GM19438 (cell line): ENCODE results near the gene ARHGEF28.

Experiments used
- ATAC-seq: cut with Tn5 transposase; IDR thresholded peaks from one replicate; pipeline ENCODE4 v1.9.1; 2021; ENCODE audit warnings: low read depth; ENCODE audit not compliant: unreplicated experiment

Gene ARHGEF28

DNA sequence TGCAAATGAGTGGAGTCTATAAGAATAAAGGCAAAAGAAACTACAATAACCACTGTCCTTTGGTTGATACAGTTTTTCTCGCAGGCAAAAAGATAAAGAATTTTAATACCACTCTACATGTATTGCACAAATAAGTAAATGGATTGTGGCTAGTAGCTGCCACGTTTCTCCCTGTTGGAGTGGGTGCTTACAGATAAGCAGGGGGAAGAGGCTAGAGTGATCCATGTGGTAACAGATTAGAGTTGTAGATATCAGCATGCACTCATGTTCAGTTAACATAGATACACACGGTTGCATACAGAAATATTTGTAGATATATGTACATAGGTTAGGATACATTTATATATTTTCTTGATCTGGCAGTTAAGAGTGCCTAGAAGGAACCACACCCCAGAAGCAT, 179.5 kb downstream of the ARHGEF28 start:
- ATAC-seq, result no peak

DNA sequence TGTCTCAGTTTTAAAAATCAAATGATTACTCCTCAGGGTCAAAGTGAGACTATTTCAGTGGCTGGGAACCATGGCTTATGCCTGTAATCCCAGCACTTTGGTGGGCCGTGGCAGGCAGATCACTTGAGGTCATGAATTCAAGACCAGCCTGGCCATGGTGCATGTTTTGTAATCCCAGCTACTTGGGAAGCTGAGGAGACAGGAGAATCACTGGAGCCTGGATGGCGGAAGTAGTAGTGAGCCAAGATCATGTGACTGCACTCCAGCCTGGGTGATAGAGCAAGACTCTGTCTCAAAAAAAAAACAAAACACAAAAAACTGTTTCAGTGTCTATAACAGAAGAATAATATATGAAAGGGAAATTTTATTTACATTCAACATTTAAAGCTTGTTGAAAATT, 182.9 kb downstream of the ARHGEF28 start:
- no peak for ATAC-seq

DNA sequence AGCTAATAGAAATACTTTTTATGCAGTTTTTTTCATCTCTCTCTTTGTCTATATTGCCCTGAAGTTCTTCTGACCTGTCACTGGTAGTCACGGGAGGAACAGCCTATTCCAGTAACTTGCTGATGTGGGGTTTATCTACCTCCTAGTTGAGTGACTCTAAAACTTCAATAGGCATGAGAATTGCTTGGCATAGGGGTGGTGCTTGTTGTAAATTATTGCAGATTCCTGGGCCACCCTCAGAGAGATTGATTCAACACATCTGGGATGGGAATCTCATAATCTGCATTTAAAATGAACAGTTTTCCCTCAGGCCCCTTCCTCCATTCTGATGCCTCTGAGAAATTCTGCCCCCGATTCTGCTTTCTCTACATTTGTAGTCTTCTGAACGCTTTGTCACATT, 184.4 kb downstream of the ARHGEF28 start:
- no peak for ATAC-seq

GRCh38 chr5:73812457-73812856, 186.5 kb downstream of the ARHGEF28 start:
- ATAC-seq, result no peak

DNA sequence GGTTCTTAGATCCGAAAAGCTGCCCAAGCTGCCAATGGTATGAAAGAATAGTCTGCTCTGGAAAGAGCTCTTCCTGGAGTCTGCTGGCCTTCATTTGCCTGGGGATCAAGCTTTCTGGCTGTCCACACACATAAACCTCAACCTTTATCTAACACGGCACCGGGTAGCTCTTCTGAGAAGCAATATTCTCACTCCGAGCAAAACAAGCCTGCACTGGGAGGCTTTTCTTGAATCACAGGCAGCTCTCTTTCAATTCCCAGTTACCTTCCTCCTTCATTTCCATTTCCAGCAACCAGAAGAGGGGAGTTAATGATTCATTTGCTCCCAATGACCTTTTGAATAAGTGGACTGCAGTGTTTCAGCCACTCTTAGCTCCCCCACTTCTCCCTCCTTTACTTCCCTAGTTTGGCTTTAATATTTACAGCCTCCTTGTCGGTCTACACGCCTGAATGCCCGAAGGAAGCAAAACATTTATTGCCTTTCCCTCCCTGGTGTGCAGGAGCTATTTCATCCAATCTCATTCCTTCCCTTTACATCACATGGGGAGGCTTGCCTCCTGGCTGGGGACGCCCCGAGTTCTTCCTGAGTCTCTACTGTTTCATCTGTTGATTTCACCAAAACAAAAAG, 187.1 kb downstream of the ARHGEF28 start:
- ATAC-seq, result no peak

DNA sequence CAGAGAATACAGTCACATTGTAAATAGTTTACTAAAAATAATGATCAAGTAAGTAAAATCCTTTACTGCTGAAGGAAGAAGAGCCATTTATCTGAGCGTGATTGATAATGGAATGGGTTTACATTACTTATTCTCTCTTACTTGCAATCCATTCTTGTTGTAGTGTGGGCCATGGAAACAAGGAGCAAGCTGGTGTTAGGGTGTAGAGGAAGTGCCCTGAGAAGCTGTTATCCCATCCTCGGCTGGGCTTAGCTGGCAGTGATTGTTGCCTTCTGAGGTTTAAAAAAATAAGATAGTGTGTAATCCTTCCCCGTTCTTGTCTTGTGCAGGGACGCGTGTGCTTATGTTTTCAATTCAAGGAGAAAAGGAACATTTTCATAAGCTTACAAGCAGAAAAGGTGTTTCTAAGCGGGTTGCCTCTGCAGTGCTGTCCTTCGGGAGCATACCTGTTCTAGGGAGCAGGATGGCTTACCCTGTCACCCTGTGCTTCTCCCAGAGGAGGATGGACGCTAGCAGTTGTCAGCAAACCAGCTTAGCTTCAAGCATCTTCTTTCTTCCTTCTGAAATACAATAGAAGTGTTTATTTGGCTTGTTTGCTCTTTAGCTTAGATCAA, 188.3 kb downstream of the ARHGEF28 start:
- ATAC-seq, result no peak

- no peak for ATAC-seq
These were observed 189.6 kb downstream of the ARHGEF28 start for GRCh38 chr5:73815631-73816030.

GRCh38 chr5:73816656-73817420, 190.8 kb downstream of the ARHGEF28 start:
- no peak for ATAC-seq

- no peak for ATAC-seq
These were observed 192.4 kb downstream of the ARHGEF28 start for GRCh38 chr5:73818357-73818756.

- ATAC-seq, result no peak
These were observed 194.3 kb downstream of the ARHGEF28 start for GRCh38 chr5:73820326-73820725.

GRCh38 chr5:73821003-73821402, 195.0 kb downstream of the ARHGEF28 start:
- ATAC-seq, result no peak

- no peak for ATAC-seq
These were observed 196.4 kb downstream of the ARHGEF28 start for GRCh38 chr5:73822278-73822988.

DNA sequence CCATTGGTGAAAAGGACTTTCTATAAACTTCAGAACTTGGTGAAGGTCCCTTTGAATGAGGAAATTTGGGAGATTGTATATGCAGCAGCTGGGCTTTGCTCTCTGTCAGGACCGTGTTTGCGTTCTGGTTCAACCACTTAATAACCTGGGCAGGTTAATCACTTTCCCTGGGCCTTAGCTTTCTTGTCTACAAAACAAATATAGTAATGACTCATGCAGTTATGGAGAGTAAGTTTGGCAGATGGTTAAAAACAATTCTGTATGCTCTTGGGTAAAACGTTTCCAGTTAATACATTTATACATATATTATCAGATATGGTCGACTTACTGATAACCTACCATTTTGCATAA, 197.0 kb downstream of the ARHGEF28 start:
- no peak for ATAC-seq

GRCh38 chr5:73823508-73823925, 197.5 kb downstream of the ARHGEF28 start:
- ATAC-seq, result no peak

DNA sequence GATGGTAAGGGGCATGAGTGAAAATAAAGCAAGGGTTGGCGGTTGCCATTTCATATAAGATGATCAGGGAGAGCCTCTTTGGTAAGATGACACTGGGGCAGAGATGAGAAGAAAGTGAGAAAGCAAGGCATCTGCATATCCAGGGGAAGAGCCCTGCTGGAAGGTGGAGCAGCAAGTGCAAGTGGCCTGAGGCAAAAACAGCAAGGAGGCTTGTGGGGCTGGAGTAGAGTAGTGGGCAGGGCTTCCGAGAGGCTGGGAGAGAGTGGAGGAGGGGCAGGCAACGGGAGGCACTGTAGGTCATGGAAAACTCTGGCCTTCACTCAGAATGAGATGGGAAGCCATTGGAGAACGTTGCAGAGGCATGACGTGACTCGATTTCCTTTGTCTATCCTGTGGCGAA, 199.2 kb downstream of the ARHGEF28 start:
- ATAC-seq, result no peak

- no peak for ATAC-seq
These were observed 199.7 kb downstream of the ARHGEF28 start for GRCh38 chr5:73825736-73826135.

DNA sequence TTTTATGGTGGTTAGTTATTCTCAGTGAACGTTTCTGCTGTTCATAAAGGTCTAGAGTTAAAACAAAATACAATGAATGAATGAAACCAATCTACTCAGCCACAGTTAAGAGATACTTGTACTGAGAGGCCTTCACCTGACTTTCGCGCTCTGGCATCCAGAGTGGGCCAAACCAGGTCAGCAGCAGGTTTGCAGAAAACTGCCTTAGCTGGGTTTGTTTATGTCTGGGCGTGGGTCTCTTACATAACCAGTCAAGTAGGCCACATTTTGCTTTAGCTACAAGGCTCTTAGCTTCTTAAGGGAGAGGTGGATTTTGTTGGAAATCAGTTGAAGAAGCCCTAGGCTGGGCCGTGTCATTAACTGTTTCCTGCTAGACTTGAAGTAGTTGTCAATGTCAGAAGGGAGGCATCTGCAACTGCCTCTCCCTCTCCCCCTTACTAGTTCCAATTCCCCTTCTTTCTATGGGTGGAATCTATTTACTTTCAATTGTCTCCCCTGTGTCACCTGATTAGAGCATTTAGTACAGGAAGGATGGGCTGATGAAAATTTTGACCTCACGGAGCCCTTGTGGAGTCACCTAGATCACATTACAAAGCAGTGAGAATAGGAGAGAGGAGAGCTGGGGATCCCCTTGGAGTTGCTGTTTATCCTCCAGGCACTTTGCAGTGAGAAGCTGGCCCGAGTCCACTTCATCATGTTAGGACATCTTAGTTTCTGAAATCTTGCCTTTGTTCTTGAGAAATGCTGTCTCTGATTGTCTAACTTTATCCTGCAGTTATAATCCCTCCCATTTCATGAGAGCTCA, 200.5 kb downstream of the ARHGEF28 start:
- ATAC-seq, result no peak

DNA sequence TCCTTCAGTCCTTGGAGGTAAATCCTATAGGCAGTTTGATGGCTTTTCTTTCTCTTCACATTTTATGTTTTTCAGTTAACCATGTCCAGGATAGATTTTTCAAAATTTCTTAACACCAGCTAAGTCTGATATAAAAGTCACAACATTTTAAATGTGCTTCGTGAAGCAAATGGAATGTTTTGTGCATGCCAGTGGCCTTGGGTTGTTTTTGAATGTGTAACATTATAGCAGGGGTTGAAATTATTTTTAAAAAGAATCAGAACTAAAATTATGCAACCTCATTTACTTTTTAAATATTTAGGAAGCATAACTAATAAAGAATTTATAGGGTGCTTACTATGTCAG, 201.1 kb downstream of the ARHGEF28 start:
- ATAC-seq, result no peak

GRCh38 chr5:73828465-73828864, 202.5 kb downstream of the ARHGEF28 start:
- ATAC-seq, result no peak

GRCh38 chr5:73830646-73831045, 204.7 kb downstream of the ARHGEF28 start:
- ATAC-seq, result no peak

GRCh38 chr5:73831066-73831465, 205.1 kb downstream of the ARHGEF28 start:
- ATAC-seq, result no peak
